IMR-90 (cell line): ENCODE results near the gene MACROD1. TPM values are rescaled to one million over a fixed set of nuclear protein-coding genes. Genes with fewer than 3 reads are reported as not detected.

ENCODE experiments used
- ATAC-seq: fragments of 200-7000 bp; cut with Tn5 transposase; 2 replicates; pipeline ENCODE4 v1.9.1; 2020; ENCODE audit warnings: low read depth, mild to moderate bottlenecking, moderate library complexity
- BruUV-seq: library from RNA; stranded (reverse); fragments of 400-500 nt; replicated peaks from 2 replicates; lab custom pipeline; 2021; lab: Mats Ljungman, UMichigan
- CTCF ChIA-PET: fragments of 300-600 bp; formaldehyde crosslinking; extraction: SDS; loops from one replicate; lab custom pipeline; 2021; ENCODE audit warnings: antibody characterized with exemption; lab: Yijun Ruan, JAX
- POLR2A ChIA-PET: fragments of 300-600 bp; sonication (Branson Sonifier 250); formaldehyde crosslinking; loops from one replicate; lab custom pipeline; 2022; ENCODE audit warnings: antibody characterized with exemption; ENCODE audit not compliant: unreplicated experiment; lab: Charles Lee
- DNase-seq: peaks from one replicate; pipeline ENCODE4 v3.0.0; 2013
- H2AFZ ChIP-seq: replicated peaks from 2 replicates; pipeline ENCODE3; 2013; ENCODE audit warnings: low read length, mild to moderate bottlenecking; ENCODE audit not compliant: poor library complexity
- H2AK5ac ChIP-seq: 2 replicates; pipeline ENCODE4 v1.6.1; 2013; ENCODE audit warnings: low read depth, low read length, inconsistent platforms
- H2AK9ac ChIP-seq: replicated peaks from 2 replicates; pipeline ENCODE3; 2013; ENCODE audit warnings: mild to moderate bottlenecking, low read depth, low read length, moderate library complexity; ENCODE audit not compliant: poor library complexity
- H2BK120ac ChIP-seq: 2 replicates; pipeline ENCODE4 v1.6.1; 2013; ENCODE audit warnings: low read depth, low read length, inconsistent platforms
- H2BK15ac ChIP-seq: 3 replicates; pipeline ENCODE4 v1.6.1; 2013; ENCODE audit warnings: low read depth, low read length, inconsistent platforms
- H2BK20ac ChIP-seq: 2 replicates; pipeline ENCODE4 v1.6.1; 2013; ENCODE audit warnings: low read depth, mild to moderate bottlenecking, inconsistent platforms, low read length, moderate library complexity
- H2BK5ac ChIP-seq: 2 replicates; pipeline ENCODE4 v1.6.1; 2013; ENCODE audit warnings: mild to moderate bottlenecking, low read depth, low read length, inconsistent platforms; ENCODE audit not compliant: poor library complexity, severe bottlenecking
- H3K14ac ChIP-seq: replicated peaks from 2 replicates; pipeline ENCODE4 v1.6.1; 2013; ENCODE audit warnings: low read depth, low read length, inconsistent platforms
- H3K18ac ChIP-seq: 2 replicates; pipeline ENCODE4 v1.6.1; 2013; ENCODE audit warnings: low read depth, low read length, control low read depth
- H3K23ac ChIP-seq: 2 replicates; pipeline ENCODE4 v1.6.1; 2013; ENCODE audit warnings: low read depth, low read length, inconsistent platforms
- H3K27ac ChIP-seq: 2 replicates; pipeline ENCODE4 v1.5.1; 2013; ENCODE audit warnings: mild to moderate bottlenecking, control low read depth, low read length; ENCODE audit not compliant: insufficient read depth
- H3K27me3 ChIP-seq: 2 replicates; pipeline ENCODE4 v1.6.1; 2013; ENCODE audit warnings: low read length; ENCODE audit not compliant: control insufficient read depth, insufficient read depth
- H3K36me3 ChIP-seq: 2 replicates; pipeline ENCODE4 v1.6.1; 2013; ENCODE audit warnings: low read length, mixed read lengths; ENCODE audit not compliant: control insufficient read depth, insufficient read depth
- H3K4ac ChIP-seq: 2 replicates; pipeline ENCODE4 v1.6.1; 2013; ENCODE audit warnings: low read depth, low read length, inconsistent platforms
- H3K4me1 ChIP-seq: 2 replicates; pipeline ENCODE4 v1.6.1; 2013; ENCODE audit warnings: low read length, mixed read lengths; ENCODE audit not compliant: control insufficient read depth, insufficient read depth
- H3K4me2 ChIP-seq: 2 replicates; pipeline ENCODE4 v1.6.1; 2013; ENCODE audit warnings: low read depth, mild to moderate bottlenecking, control low read depth, low read length, moderate library complexity
- H3K4me3 ChIP-seq: 2 replicates; pipeline ENCODE4 v1.5.1; 2013; ENCODE audit warnings: low read depth, mild to moderate bottlenecking, control low read depth, low read length, moderate library complexity; ENCODE audit not compliant: insufficient read depth
- H3K56ac ChIP-seq: 2 replicates; pipeline ENCODE4 v1.6.1; 2013; ENCODE audit warnings: low read length, inconsistent platforms; ENCODE audit not compliant: insufficient read depth; ENCODE audit errors: extremely low read depth
- H3K79me1 ChIP-seq, 2 experiments: 2 replicates each; pipeline ENCODE4 v1.6.1; 2013; ENCODE audit warnings: low read length in 2 of 2, inconsistent platforms in 1 of 2, low read depth in 1 of 2
- H3K9ac ChIP-seq: 2 replicates; pipeline ENCODE4 v1.6.1; 2013; ENCODE audit warnings: low read depth, low read length, control low read depth
- H3K9me1 ChIP-seq: 2 replicates; pipeline ENCODE4 v1.6.1; 2013; ENCODE audit warnings: low read length, inconsistent platforms; ENCODE audit not compliant: insufficient read depth
- H3K9me3 ChIP-seq: 2 replicates; pipeline ENCODE4 v1.6.1; 2013; ENCODE audit warnings: low read length; ENCODE audit not compliant: control insufficient read depth, insufficient read depth
- H4K20me1 ChIP-seq: 2 replicates; pipeline ENCODE4 v1.6.1; 2013; ENCODE audit warnings: low read length, inconsistent platforms; ENCODE audit not compliant: insufficient read depth
- H4K5ac ChIP-seq: 2 replicates; pipeline ENCODE4 v1.6.1; 2013; ENCODE audit warnings: mild to moderate bottlenecking, low read depth, low read length, control low read depth
- H4K8ac ChIP-seq, 2 experiments: 2 replicates each; pipeline ENCODE4 v1.6.1; 2013; ENCODE audit warnings: low read depth in 2 of 2, low read length in 2 of 2, control low read depth in 1 of 2, inconsistent platforms in 1 of 2
- H4K91ac ChIP-seq: 2 replicates; pipeline ENCODE4 v1.6.1; 2013; ENCODE audit warnings: low read depth, low read length, inconsistent platforms; ENCODE audit not compliant: insufficient read depth
- CHD1 ChIP-seq: IDR thresholded peaks from 2 replicates; pipeline ENCODE4 v1.6.1; 2012; ENCODE audit warnings: low read depth, low read length, improper control_type of control experiment
- CTCF ChIP-seq: conservative IDR thresholded peaks from 2 replicates; pipeline ENCODE4 v1.5.1; 2012; ENCODE audit warnings: mild to moderate bottlenecking, low read depth, low read length, improper control_type of control experiment
- WGBS, 2 experiments: methylation state at CpG; one replicate each; pipeline versions ENCODE4 v1.1.5 to v1.1.7; 2013; ENCODE audit warnings: missing lambda C conversion rate in 2 of 2; ENCODE audit not compliant: insufficient read length in 1 of 2; ENCODE audit errors: extremely low coverage in 2 of 2; 5-methylcytosine and 5-hydroxymethylcytosine counted together
- dilution Hi-C: fragments of 300-500 bp; cut with HindIII; formaldehyde crosslinking; loops from one replicate; pipeline ENCODE4 v1.14.3; 2018; ENCODE audit warnings: low sequenced_read_pairs; ENCODE audit not compliant: unreplicated experiment
- in situ Hi-C: fragments of 300-500 bp; cut with MboI; formaldehyde crosslinking; loops from 3 replicates; pipeline ENCODE4 v1.14.3; 2019; ENCODE audit warnings: low sequenced_read_pairs, inconsistent platforms, mixed read lengths
- intact Hi-C: fragments of 100-400 bp; cut with micrococcal nuclease; formaldehyde crosslinking; loops from 2 replicates; pipeline ENCODE4 v1.10.0; 2022
- polyA plus RNA-seq, 3 experiments: library from polyadenylated mRNA; depleted of rRNA; stranded (reverse); fragments of >200 nt; gene quantifications; 2 replicates each; pipeline ENCODE4 v1.2.3, GENCODE V29; 2012; ENCODE audit warnings: low replicate concordance in 1 of 3
- total RNA-seq: library from RNA; depleted of rRNA; stranded (reverse); fragments of >200 nt; gene quantifications from 2 replicates; pipeline ENCODE4 v1.2.3, GENCODE V29; 2012

Gene MACROD1
- total and polyA plus RNA-seq, 2 of the 4 experiments (the other 2 are of a cell fraction) = 2.5 to 9.3 TPM

- 2% methylated on average over 15 of the region's 32 CpGs; no CpG with 5 or more reads in 1 of the 2 experiments for WGBS, 2 experiments
- no peak overlapping the region for H3K18ac ChIP-seq
- CTCF ChIA-PET = no interaction called here
Observed at GRCh38 chr11:64165481-64165841, 452 bp downstream of the MACROD1 start.

More at GRCh38 chr11:64165481-64165841, 452 bp downstream of the MACROD1 start:
- H2BK120ac ChIP-seq = no peak overlapping the region
- H4K91ac ChIP-seq = peak overlapping the region; percentile 25; the same call in 1 of the 2 replicates
- peak overlapping the region; percentile 72 for H3K4me3 ChIP-seq
- no peak overlapping the region for H4K5ac ChIP-seq
- peak overlapping the region; percentile 82 for H3K14ac ChIP-seq
- H3K9me3 ChIP-seq = no peaks in the 10 kb centered on the region
- BruUV-seq = no TSS peak
- no peak overlapping the region for H2BK15ac ChIP-seq
- peak overlapping the region; percentile 36; the same call in 1 of the 2 replicates for H3K9ac ChIP-seq
- no peak overlapping the region for H2BK20ac ChIP-seq
- H3K9me1 ChIP-seq = peaks cover 6% of the 10 kb centered on the region; the same call in 1 of the 2 replicates
- dilution Hi-C loops = no loop called here
- H3K27ac ChIP-seq = peak overlapping the region; percentile 22; the same call in 1 of the 2 replicates
- peaks cover 5% of the 10 kb centered on the region; the same call in 1 of the 2 replicates for H3K4me1 ChIP-seq
- peak overlapping the region; percentile 95 for H2AFZ ChIP-seq
- no peaks in the 10 kb centered on the region for H3K36me3 ChIP-seq
- peak overlapping the region; percentile 96 for H2AK5ac ChIP-seq
- DNase-seq (no peak), ATAC-seq (peak; percentile 21)
- no peaks in the 10 kb centered on the region for H3K27me3 ChIP-seq
- H3K4me2 ChIP-seq = peak overlapping the region; percentile 89
- H4K20me1 ChIP-seq = no peaks in the 10 kb centered on the region
- no peak overlapping the region for H2BK5ac ChIP-seq
- peaks cover 7 to 28% of the 10 kb centered on the region in 2 experiments; a peak in 3 of 4 replicates for H3K79me1 ChIP-seq
- H3K56ac ChIP-seq = no peak overlapping the region
- TF ChIP-seq CHD1 (no peak), CTCF (peak; percentile 13; the same call in 1 of the 2 replicates)
- H4K8ac ChIP-seq = peak overlapping the region; percentile 64 to 72; a peak in 2 of 4 replicates
- no peak overlapping the region; the same call in 1 of the 2 replicates for H3K23ac ChIP-seq
- POLR2A ChIA-PET = no interaction called here
- intact Hi-C loops = no loop called here
- H3K4ac ChIP-seq = peak overlapping the region; percentile 88
- in situ Hi-C loops = no loop called here
- H2AK9ac ChIP-seq = peak overlapping the region; percentile 93
